Lung (tissue), 12 donors: Measurements from ENCODE around the gene EVC2. TPM values are rescaled to one million over a fixed set of nuclear protein-coding genes. Genes with fewer than 3 reads are reported as not detected.

Experiments used
- ATAC-seq: fragments of 200-7000 bp; cut with Tn5 transposase; one replicate; pipeline ENCODE4 v1.9.1; 2020; ENCODE audit warnings: moderate number of reproducible peaks; ENCODE audit not compliant: insufficient read depth, low FRiP score
- DNase-seq, 3 donors: peaks; one replicate each; pipeline ENCODE4 v3.0.0-alpha.2; 2013 to 2017
- H3K27ac ChIP-seq, 2 donors: one replicate each; pipeline ENCODE4 v1.5.1; 2013; ENCODE audit warnings: mild to moderate bottlenecking in 2 of 2, moderate library complexity in 2 of 2, control low read depth in 1 of 2, inconsistent platforms in 1 of 2, low read depth in 1 of 2, low read length in 1 of 2
- H3K27me3 ChIP-seq, 3 donors: one replicate each; pipeline ENCODE4 v1.5.1; 2013; ENCODE audit warnings: low read length in 2 of 3; ENCODE audit not compliant: control insufficient read depth in 3 of 3, insufficient read depth in 3 of 3
- H3K36me3 ChIP-seq, 4 donors: one replicate each; pipeline ENCODE4 v1.5.1; 2013; ENCODE audit warnings: low read length in 4 of 4, mild to moderate bottlenecking in 1 of 4, moderate library complexity in 1 of 4; ENCODE audit not compliant: control insufficient read depth in 4 of 4, insufficient read depth in 4 of 4
- H3K4me1 ChIP-seq, 5 donors: one replicate each; pipeline ENCODE4 v1.5.1; 2013; ENCODE audit warnings: low read length in 5 of 5, mild to moderate bottlenecking in 2 of 5, moderate library complexity in 1 of 5; ENCODE audit not compliant: control insufficient read depth in 5 of 5, insufficient read depth in 5 of 5
- H3K4me3 ChIP-seq: one replicate; pipeline ENCODE4 v1.5.1; 2013; ENCODE audit warnings: mild to moderate bottlenecking, control low read depth, moderate library complexity
- H3K9ac ChIP-seq, 2 donors: one replicate each; pipeline ENCODE4 v1.5.1; 2013; ENCODE audit warnings: low read length in 2 of 2, control low read depth in 1 of 2; ENCODE audit not compliant: insufficient read depth in 1 of 2
- H3K9me3 ChIP-seq, 4 donors: one replicate each; pipeline ENCODE4 v1.5.1; 2013; ENCODE audit warnings: low read length in 3 of 4, mild to moderate bottlenecking in 1 of 4, moderate library complexity in 1 of 4; ENCODE audit not compliant: control insufficient read depth in 4 of 4, insufficient read depth in 3 of 4
- WGBS, 2 donors: extraction: QIAGEN DNeasy Blood & Tissue Kit; methylation state at CpG; one replicate each; pipeline ENCODE4 v1.1.7; 2013; 5-methylcytosine and 5-hydroxymethylcytosine counted together
- polyA plus RNA-seq, 2 donors: library from polyadenylated mRNA; stranded (reverse); fragments of 200-250 nt; gene quantifications; one replicate each; pipeline ENCODE4 v1.2.1, GENCODE V29; 2013
- total RNA-seq, 2 donors: library from RNA; depleted of rRNA in 1 of 2; stranded (reverse); fragments of >200 nt in 1 of 2; gene quantifications; one replicate each; pipeline ENCODE4 v1.2.1, GENCODE V29; 2014 to 2021
- TF ChIP-seq, protein P1 (sequence below): IDR thresholded peaks from 2 replicates; pipeline ENCODE4 v1.5.1; 2012; ENCODE audit warnings: mild to moderate bottlenecking; ENCODE audit errors: control extremely low read depth, extremely low read depth
- donor health status: control.
- donor health status: control.
- donor health status: Bipolar disorder and iron deficiency.
- donor health status: healthy.
- donor health status: DM: yes; HTN: yes; CAD: no.

EVC2 gene
- total and polyA plus RNA-seq, 4 donors: 1.5 to 11.9 (median 3.1) TPM

DNA sequence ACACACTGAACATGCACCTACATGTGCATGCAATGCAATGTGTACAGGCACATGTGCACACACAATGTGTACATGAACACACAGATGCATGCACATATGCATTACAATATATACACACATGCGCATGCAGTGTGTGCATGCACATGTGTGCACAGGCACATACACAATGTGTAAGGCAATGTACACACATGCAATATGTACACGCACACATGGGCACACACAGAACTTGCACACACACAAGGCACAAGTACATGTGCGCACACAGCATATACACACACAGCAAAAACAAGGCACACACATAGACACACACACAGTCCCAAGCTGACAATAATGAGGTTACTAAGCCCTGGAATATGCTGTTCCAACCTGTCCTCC, 76.3 kb downstream of the EVC2 start:
- H3K4me1 ChIP-seq: peaks cover 0 to 4% (median 0%) of the 10 kb centered on the region in 5 donors
- H3K9ac ChIP-seq: no peak overlapping the region
- peaks cover 0 to 2% (median under 1%) of the 10 kb centered on the region in 4 donors for H3K9me3 ChIP-seq
- peaks cover 0 to 32% (median 15%) of the 10 kb centered on the region in 4 donors for H3K36me3 ChIP-seq
- H3K4me3 ChIP-seq: no peak overlapping the region
- 78 to 83% methylated on average over 3 of the region's 3 CpGs for WGBS, 2 donors
- TF ChIP-seq, protein P1, sequence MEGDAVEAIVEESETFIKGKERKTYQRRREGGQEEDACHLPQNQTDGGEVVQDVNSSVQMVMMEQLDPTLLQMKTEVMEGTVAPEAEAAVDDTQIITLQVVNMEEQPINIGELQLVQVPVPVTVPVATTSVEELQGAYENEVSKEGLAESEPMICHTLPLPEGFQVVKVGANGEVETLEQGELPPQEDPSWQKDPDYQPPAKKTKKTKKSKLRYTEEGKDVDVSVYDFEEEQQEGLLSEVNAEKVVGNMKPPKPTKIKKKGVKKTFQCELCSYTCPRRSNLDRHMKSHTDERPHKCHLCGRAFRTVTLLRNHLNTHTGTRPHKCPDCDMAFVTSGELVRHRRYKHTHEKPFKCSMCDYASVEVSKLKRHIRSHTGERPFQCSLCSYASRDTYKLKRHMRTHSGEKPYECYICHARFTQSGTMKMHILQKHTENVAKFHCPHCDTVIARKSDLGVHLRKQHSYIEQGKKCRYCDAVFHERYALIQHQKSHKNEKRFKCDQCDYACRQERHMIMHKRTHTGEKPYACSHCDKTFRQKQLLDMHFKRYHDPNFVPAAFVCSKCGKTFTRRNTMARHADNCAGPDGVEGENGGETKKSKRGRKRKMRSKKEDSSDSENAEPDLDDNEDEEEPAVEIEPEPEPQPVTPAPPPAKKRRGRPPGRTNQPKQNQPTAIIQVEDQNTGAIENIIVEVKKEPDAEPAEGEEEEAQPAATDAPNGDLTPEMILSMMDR: no peak
- no peaks in the 10 kb centered on the region for H3K27me3 ChIP-seq
- no peak overlapping the region for H3K27ac ChIP-seq
- DNase-seq: no peak
- ATAC-seq: no peak

DNA sequence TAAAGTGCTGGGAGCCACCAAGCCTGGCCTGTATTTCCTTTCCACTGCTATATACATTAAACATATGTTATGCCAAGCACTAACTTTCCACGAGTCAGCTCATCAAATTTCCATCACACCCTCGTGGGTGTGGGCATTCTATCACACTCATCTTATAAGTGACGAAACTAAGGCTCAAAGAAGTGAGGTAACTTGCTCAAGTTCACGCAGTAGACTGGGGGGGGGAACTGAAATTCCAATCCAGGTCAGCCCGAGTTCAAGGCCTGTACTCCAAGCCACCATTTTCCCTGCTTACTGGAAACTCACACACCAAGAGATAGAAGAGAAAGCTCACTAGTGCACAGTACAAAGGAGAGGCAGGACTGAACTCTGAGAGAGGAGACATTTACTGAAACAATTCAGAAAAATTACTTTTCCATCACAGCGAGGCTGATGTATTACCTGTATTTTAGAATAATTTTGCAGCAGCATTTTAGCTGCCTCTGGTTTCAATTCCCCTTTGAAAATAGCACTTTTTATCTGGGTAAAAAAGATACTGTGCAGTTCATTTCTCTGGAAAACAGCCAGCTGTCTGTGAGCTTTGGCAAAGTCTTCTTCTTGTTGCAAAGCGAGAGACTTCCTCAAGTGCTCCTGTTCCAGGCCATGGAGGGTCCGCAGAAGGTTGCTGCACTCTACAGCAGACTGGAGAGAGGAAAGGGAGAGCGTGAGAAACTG, 76.8 kb downstream of the EVC2 start:
- no peak for ATAC-seq
- Histone ChIP-seq H3K27me3 (no peaks in the 10 kb centered on the region), H3K4me3 (no peak overlapping the region), H3K4me1 (peaks cover 0 to 4% (median 0%) of the 10 kb centered on the region in 5 donors), H3K36me3 (peaks cover 0 to 32% (median 16%) of the 10 kb centered on the region in 4 donors), H3K9me3 (peaks cover 0 to 2% (median under 1%) of the 10 kb centered on the region in 4 donors), H3K9ac (no peak overlapping the region), H3K27ac (no peak overlapping the region)
- peak in 2 of 3 donors; percentile 20 to 54 for DNase-seq
- TF ChIP-seq, protein P1: no peak
- WGBS, 2 donors: 73 to 76% methylated on average over 9 of the region's 9 CpGs

DNA sequence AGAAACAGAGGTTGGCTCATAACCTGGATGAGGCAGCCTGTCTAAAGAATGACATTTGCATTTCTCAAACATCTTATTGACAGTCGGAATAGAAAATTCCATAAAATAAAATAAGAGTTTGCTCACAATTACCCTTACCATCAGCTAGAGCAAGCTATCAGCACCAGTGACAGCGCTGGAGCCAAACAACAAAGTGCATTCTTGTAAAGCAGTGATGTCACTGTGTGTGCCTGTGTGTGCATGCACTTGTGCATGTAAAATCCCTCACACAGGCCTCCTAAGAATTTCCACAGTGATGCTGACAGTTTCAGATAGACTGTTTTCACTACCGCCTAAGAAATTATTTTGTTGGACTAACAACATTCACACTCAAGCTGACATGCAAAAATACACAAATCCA, 77.6 kb downstream of the EVC2 start:
- H3K36me3 ChIP-seq: peaks cover 0 to 35% (median 16%) of the 10 kb centered on the region in 4 donors
- no peaks in the 10 kb centered on the region for H3K27me3 ChIP-seq
- H3K9me3 ChIP-seq: peaks cover 0 to 2% (median under 1%) of the 10 kb centered on the region in 4 donors
- H3K4me3 ChIP-seq: no peak overlapping the region
- no peak for ATAC-seq
- TF ChIP-seq, protein P1: no peak
- H3K4me1 ChIP-seq: peaks cover 0 to 4% (median 0%) of the 10 kb centered on the region in 5 donors
- DNase-seq: no peak
- H3K9ac ChIP-seq: no peak overlapping the region
- H3K27ac ChIP-seq: no peak overlapping the region
- WGBS, 2 donors: 90 to 95% methylated on average over 3 of the region's 3 CpGs
